HG03439 (cell line): ENCODE results near the gene SLC30A1.
"Not testable (repeated sequence)": the region's sequence is repeated elsewhere in the genome, so short reads cannot be mapped to it uniquely, and the experiment has no call there.

Experiments
- ATAC-seq: cut with Tn5 transposase; IDR thresholded peaks from one replicate; pipeline ENCODE4 v1.9.1; 2021; ENCODE audit warnings: mild to moderate bottlenecking, moderate library complexity; ENCODE audit not compliant: unreplicated experiment

SLC30A1 gene

GRCh38 chr1:211588711-211589110 is 9.8 kb upstream of the SLC30A1 start:
- no peak for ATAC-seq

- no peak for ATAC-seq
Measured at GRCh38 chr1:211587123-211587522, 8.2 kb upstream of the SLC30A1 start.

DNA sequence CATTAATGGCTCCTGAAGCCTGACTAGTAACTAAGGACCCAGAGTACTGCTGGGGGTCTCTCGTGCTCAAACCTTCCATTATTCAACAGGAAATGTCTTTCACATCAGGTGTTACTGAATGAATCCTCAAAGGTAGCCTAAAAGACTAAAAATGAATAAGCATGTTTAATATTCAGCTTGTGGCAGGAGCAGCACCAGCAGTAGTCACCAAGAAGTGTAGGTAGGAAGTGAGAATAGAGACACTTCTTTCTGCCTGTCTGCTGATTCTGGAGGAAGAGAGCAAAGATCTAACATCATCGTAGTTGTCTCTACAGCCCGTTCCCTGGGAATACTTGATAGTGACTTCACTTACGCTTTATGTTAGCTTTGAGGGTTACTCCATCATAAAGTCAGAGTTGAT is 7.6 kb upstream of the SLC30A1 start:
- ATAC-seq, result no peak

- no peak for ATAC-seq
Measured at GRCh38 chr1:211583011-211583992, 4.3 kb upstream of the SLC30A1 start.

DNA sequence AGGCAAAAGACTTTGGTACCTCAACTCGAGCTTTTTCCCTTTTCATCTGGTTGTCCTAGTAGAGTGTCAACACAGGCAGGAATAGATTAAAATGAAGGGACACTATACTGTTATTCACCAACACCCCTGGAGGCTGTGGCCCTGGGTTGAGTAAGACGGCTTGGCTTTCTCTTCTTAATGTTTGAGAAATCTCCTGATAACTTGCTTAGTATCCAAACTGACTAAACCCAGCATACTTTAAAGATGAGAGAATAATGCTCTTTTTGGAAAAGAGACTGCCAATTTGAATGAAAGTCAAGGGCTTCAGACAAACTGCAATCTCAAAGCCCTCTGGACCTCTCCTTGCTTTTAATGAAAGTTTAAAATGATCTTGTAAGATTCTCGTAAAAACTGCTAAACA is 2.6 kb upstream of the SLC30A1 start:
- ATAC-seq, result no peak

DNA sequence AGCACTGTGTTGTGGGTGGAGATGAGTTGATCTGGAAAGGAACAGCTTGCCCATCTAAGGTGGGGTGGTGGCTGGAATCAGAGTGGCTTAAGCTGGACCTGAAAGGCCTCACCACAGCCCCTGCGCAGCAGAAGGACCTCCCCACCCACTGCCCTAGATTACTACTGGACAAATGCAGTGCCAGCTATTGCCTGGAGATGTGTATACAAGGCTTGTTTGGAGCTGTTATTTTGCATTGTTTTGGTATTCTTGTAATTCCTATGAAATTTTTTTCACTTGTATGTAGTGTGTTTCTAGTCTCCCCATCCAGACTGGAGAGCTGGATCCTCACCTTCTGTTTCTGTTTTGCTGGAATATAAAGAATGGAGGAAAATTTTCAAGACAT is 1.3 kb upstream of the SLC30A1 start:
- ATAC-seq, result no peak

- peak; percentile 39 for ATAC-seq
Measured at GRCh38 chr1:211579440-211580302, 710 bp upstream of the SLC30A1 start.

DNA sequence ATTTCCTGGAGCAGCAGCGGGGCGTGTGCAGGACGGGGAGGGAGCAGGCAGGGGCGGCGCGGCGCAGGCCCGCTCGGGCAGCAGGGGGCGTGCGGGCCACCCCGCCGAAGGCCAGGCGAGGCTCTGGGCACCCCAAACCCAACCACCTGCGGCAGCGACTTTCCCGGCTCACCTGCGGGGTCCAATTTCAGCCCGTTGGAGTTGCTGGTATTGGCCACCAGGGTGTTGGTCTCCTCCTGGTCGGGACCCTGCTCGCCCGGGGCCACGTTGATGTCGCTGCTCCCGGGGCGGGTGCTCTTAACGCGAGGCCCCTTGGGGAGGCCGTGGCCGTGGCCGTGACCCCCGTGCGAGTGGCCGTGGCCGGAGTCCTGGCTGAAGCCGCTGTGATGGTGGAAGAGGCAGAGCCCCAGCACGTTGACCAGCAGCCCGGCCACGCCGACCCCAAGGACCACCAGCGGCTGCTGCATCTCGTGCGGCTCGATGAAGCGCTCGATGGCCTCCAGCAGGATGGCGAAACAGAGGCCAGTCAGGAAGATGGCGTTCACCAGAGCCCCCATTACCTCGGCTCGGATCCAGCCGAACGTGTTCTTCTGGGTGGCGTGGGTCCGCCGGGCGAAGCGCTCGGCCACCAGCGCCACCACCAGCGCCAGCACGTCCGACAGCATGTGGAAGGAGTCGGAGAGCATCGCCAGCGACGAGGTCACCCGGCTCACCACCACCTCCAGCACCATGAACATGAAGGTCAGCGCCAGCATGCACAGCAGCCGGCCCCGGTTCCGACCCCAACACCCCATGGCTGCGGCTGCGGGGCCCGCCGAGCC is 932 bp downstream of the SLC30A1 start:
- ATAC-seq, result peak; percentile 43

DNA sequence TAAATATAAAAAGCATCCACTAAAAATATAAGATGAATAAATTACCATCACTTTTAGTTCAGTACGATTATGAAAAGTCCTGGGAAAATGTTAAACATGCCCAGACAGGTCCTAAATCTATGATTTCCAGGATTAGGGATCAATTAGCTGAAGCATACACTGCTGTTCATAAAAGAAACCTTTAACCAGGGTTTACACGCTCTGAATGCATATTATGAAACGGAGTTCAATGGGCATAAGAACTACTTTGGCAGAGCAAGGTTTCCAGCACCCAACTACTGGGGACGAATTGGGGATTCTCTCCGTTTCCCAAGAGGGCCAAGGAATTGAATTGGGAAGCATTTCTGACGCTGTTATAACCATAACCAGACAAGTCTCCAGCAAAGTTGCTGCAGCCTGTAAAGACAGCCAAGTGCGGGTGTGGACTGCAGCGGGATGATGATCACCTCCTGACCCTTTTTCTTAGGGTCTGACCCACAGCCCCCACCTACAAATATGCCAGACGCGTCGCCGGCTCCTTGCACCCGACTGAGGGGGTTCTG is 1.6 kb downstream of the SLC30A1 start:
- ATAC-seq, result no peak

GRCh38 chr1:211576717-211577116 is 2.2 kb downstream of the SLC30A1 start:
- no peak for ATAC-seq

- no peak for ATAC-seq
Measured at GRCh38 chr1:211574705-211575104, 4.3 kb downstream of the SLC30A1 start.

DNA sequence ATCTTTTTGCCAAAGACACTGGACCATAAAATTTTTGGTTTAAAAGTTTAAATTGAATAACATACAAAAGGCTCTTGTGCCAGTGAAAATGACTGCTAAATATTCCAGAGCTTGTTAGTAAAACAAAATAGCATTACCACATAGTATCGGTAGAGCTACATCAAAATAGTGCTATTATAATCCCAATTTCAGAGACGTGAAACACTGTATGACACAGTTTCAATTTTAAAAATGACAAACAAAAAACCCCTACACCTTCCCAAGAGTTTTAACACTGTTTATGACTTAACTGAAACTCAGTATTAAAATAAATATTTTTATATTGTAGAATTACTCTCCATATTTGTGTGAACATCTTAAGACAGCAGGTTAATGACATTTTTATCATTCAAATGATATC is 7.0 kb downstream of the SLC30A1 start:
- no peak for ATAC-seq

DNA sequence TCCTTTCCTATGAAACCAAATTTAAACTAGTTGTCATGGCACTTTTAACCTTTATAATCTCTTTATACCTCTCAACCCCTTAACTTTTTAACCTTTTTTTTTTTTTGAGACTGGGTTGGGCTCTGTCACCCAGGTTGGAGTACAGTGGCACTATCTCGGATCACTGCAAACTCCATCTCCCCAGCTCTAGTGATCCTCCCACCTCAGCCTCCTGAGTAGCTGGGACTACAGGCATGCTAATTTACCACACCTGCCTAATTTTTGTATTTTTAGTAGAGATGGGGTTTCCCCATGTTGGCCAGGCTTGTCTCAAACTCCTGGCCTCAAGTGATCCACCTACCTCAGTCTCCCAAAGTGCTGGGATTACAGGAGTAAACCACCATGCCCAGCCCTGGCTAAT is 8.6 kb downstream of the SLC30A1 start:
- ATAC-seq, result not testable (repeated sequence)

DNA sequence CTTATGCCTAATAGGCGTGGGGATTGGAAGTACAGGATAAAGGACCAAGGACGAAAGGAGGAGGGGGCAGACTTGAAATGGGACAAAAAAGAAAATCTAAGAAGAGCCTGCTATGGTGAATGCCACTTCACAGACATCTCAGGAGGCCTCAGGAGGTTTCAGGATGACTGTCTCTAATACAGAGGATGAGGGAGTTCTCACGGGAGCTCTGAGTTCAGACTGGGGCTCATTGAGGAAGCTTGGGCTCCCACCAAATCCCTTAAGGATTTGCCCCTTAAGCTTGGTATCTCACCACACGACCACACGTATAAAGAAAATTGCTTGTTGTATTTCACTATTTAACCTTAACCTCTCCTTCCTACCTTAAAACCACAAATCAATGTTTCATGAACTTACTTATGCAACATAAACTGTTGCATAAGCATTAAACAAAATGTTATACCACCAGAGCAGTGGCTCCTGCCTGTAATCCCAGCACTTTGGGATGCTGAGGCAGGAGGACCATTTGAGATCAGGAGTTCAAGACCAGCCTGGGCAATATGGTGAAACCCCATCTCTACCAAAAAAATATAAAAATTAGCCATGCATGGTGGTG is 12.4 kb downstream of the SLC30A1 start:
- ATAC-seq, result peak; percentile 81

- ATAC-seq, result no peak
Measured at GRCh38 chr1:211564084-211564483, 14.9 kb downstream of the SLC30A1 start.

- ATAC-seq, result no peak
Measured at GRCh38 chr1:211559222-211560010, 19.5 kb downstream of the SLC30A1 start.

GRCh38 chr1:211557894-211558625 is 20.9 kb downstream of the SLC30A1 start:
- no peak for ATAC-seq

- ATAC-seq, result no peak
Measured at GRCh38 chr1:211553549-211553948, 25.4 kb downstream of the SLC30A1 start.
